ENCODE data around the gene ZNF277.

The ZNF277 gene

GRCh38 chr7:112254709-112255387 lies 48.4 kb downstream of the ZNF277 start:
- no peak for DNase-seq

- no peak for DNase-seq
Observed at GRCh38 chr7:112255388-112255720, 48.9 kb downstream of the ZNF277 start.

GRCh38 chr7:112257073-112257472 lies 50.6 kb downstream of the ZNF277 start:
- no peak for DNase-seq

GRCh38 chr7:112260911-112261310 lies 54.4 kb downstream of the ZNF277 start:
- no peak for DNase-seq

GRCh38 chr7:112262036-112262435 lies 55.5 kb downstream of the ZNF277 start:
- no peak for DNase-seq

GRCh38 chr7:112262855-112263487 lies 56.5 kb downstream of the ZNF277 start:
- DNase-seq: no peak

- no peak for DNase-seq
Observed at GRCh38 chr7:112263519-112263918, 57.0 kb downstream of the ZNF277 start.

GRCh38 chr7:112266141-112266540 lies 59.6 kb downstream of the ZNF277 start:
- no peak for DNase-seq

GRCh38 chr7:112266595-112267270 lies 60.2 kb downstream of the ZNF277 start:
- no peak for DNase-seq

- DNase-seq: no peak
Observed at GRCh38 chr7:112267944-112268691, 61.6 kb downstream of the ZNF277 start.

GRCh38 chr7:112271162-112271561 lies 64.7 kb downstream of the ZNF277 start:
- no peak for DNase-seq

GRCh38 chr7:112272921-112273561 lies 66.5 kb downstream of the ZNF277 start:
- DNase-seq: no peak

GRCh38 chr7:112279042-112279441 lies 72.5 kb downstream of the ZNF277 start:
- no peak for DNase-seq

- no peak for DNase-seq
Observed at GRCh38 chr7:112280267-112280666, 73.8 kb downstream of the ZNF277 start.

- DNase-seq: no peak
Observed at GRCh38 chr7:112282476-112283188, 76.1 kb downstream of the ZNF277 start.

GRCh38 chr7:112283382-112283910 lies 77.0 kb downstream of the ZNF277 start:
- DNase-seq: no peak

GRCh38 chr7:112286250-112287086 lies 80.0 kb downstream of the ZNF277 start:
- no peak for DNase-seq

- no peak for DNase-seq
Observed at GRCh38 chr7:112288301-112288700, 81.8 kb downstream of the ZNF277 start.

GRCh38 chr7:112290065-112290464 lies 83.6 kb downstream of the ZNF277 start:
- DNase-seq: no peak

- DNase-seq: no peak
Observed at GRCh38 chr7:112292162-112292561, 85.7 kb downstream of the ZNF277 start.

- DNase-seq: no peak
Observed at GRCh38 chr7:112293416-112293815, 86.9 kb downstream of the ZNF277 start.

Data from activated T-cell treated with anti-CD3 and anti-CD28 coated beads for 4 hours (primary cell).